ENCODE measurements around the gene ANAPC7. TPM values are rescaled to one million over a fixed set of nuclear protein-coding genes. Genes with fewer than 3 reads are reported as not detected.

ANAPC7 gene
- polyA plus RNA-seq, 1 of the 3 experiments (the other 2 are of a cell fraction), result 58.9 TPM

DNA sequence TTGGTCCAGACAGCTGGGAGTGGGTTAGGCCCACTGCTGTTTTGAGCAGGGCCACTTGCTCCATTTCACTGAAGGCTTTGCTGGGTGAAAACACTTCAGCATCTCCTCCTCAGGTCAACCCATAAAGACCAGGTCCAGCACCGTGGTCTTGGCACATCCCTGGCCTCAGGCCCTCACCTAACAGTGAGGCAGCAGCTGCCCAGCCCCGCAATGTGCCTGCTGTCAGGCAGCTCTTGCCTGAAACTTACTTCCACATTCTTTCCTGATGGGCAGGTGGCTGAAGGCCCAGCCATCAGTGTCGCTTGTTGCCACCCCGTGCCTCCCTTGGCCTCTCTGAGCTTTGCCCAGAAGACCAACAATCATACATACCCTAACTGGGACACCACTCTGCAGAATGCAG is 54.4 kb downstream of the ANAPC7 start:
- CTCF ChIA-PET, result interaction anchor here (1.0 kb wide), 1 partner anchor 11 kb away, joined by 3 read pairs; no protein-coding TSS in a partner anchor

DNA sequence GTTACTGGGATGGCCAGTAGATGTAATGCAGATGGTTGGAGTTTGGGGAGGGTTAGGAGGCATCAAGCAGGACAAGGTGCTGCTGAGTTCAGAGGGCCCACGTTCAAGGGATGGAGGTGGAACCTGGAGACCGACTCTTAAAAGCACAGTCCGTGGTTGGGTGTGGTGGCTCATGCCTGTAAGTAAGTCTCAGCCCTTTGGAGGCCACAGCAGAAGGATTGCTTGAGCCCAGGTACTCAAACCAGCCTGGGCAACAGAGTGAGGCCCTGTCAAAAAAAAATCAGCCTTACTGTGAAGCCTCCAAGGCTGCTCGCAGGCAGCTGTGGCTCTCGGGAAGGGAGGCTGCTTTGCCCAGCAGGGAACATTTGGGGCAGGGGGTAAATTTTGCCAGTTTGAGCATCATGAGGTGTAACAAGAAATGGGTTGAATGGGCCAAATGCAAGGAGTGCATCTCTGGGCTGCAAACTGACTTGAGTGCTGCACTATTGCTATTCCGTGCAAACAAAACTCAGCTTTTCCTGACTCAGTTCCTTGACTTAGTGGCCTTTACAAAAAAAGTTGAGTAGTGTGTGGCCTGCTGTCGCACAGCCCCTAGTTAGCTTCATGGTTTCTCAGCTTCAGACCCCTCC is 55.0 kb downstream of the ANAPC7 start:
- Histone ChIP-seq H3K36me3 (replicated peaks in 1 of 2; ENCODE audit: control insufficient read depth in 1 of 2, insufficient read depth in 2 of 2, low read length in 1 of 2) (peaks cover 68 to 78% of the 10 kb centered on the region in 2 experiments), H3K4me3 (ENCODE audit: low read depth in 2 of 2, low read length in 1 of 2) (no peak overlapping the region), H4K20me1 (ENCODE audit: insufficient read depth) (no peaks in the 10 kb centered on the region), H3F3A (replicated peaks; ENCODE audit: insufficient read depth) (peaks cover 27% of the 10 kb centered on the region), H3K4me2 (no peak overlapping the region), H3K9ac (no peak overlapping the region), H2AFZ (ENCODE audit: low read depth) (no peak overlapping the region), H3K27me3 (ENCODE audit: insufficient read depth) (no peaks in the 10 kb centered on the region), H3K27ac (ENCODE audit: low read depth in 2 of 2, low read length in 1 of 2) (no peak overlapping the region), H3K9me3 (no peaks in the 10 kb centered on the region), H3K4me1 (ENCODE audit: control insufficient read depth in 1 of 2, insufficient read depth in 2 of 2, low read depth in 1 of 2, low read length in 1 of 2) (no peaks in the 10 kb centered on the region; a peak in 1 of 4 replicates), H3K79me2 (ENCODE audit: insufficient read depth) (0 out of 2 replicates have a peak, but pooled peaks cover 4% of the 10 kb centered on the region), H3K9me2 (no peaks in the 10 kb centered on the region)
- ChIA-PET CTCF (interaction anchor here (1.0 kb wide), 1 partner anchor 10 kb away, joined by 3 read pairs; no protein-coding TSS in a partner anchor), POLR2A (no interaction called here)
- TF ChIP-seq CHD2 (IDR thresholded peaks at IDR 0.05; ENCODE audit: low read length, partially characterized antibody) (no peak), TEAD4 (IDR thresholded peaks at IDR 0.05; ENCODE audit: borderline replicate concordance, insufficient read depth) (no peak), FOSL2 (IDR thresholded peaks at IDR 0.05; ENCODE audit: borderline replicate concordance, low read depth) (no peak), MXI1 (IDR thresholded peaks at IDR 0.05; ENCODE audit: low read depth, low read length) (no peak), SMC3 (IDR thresholded peaks at IDR 0.05; ENCODE audit: low read depth, low read length) (no peak), TCF12 (IDR thresholded peaks at IDR 0.05) (no peak), NRF1 (IDR thresholded peaks at IDR 0.05; ENCODE audit: low read depth, low read length) (no peak), POLR2AphosphoS5 (IDR thresholded peaks at IDR 0.05; ENCODE audit: low read depth, low read length) (no peak)
- TF ChIP-seq, protein P1, sequence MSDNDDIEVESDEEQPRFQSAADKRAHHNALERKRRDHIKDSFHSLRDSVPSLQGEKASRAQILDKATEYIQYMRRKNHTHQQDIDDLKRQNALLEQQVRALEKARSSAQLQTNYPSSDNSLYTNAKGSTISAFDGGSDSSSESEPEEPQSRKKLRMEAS (IDR thresholded peaks at IDR 0.05; ENCODE audit: low read depth), result no peak
- no peak for DNase-seq
- 92% methylated on average over 6 of the region's 7 CpGs for WGBS (ENCODE audit: low lambda C conversion rate)

More for the DNA sequence above, 54.4 kb downstream of the ANAPC7 start:
- Histone ChIP-seq H3K4me3 (ENCODE audit: low read depth in 2 of 2, low read length in 1 of 2) (no peak overlapping the region), H3K36me3 (replicated peaks in 1 of 2; ENCODE audit: control insufficient read depth in 1 of 2, insufficient read depth in 2 of 2, low read length in 1 of 2) (peaks cover 63 to 72% of the 10 kb centered on the region in 2 experiments), H3F3A (replicated peaks; ENCODE audit: insufficient read depth) (peaks cover 28% of the 10 kb centered on the region), H3K4me1 (ENCODE audit: control insufficient read depth in 1 of 2, insufficient read depth in 2 of 2, low read depth in 1 of 2, low read length in 1 of 2) (no peaks in the 10 kb centered on the region; a peak in 1 of 4 replicates), H3K9me2 (no peaks in the 10 kb centered on the region), H3K79me2 (ENCODE audit: insufficient read depth) (0 out of 2 replicates have a peak, but pooled peaks cover 2% of the 10 kb centered on the region), H3K4me2 (no peak overlapping the region), H3K27ac (ENCODE audit: low read depth in 2 of 2, low read length in 1 of 2) (no peak overlapping the region), H3K9me3 (no peaks in the 10 kb centered on the region), H4K20me1 (ENCODE audit: insufficient read depth) (no peaks in the 10 kb centered on the region), H2AFZ (ENCODE audit: low read depth) (no peak overlapping the region), H3K9ac (no peak overlapping the region), H3K27me3 (ENCODE audit: insufficient read depth) (no peaks in the 10 kb centered on the region)
- TF ChIP-seq RAD21 (IDR thresholded peaks at IDR 0.05; ENCODE audit: low read length) (no peak), NRF1 (IDR thresholded peaks at IDR 0.05; ENCODE audit: low read depth, low read length) (no peak), SMC3 (IDR thresholded peaks at IDR 0.05; ENCODE audit: low read depth, low read length) (no peak), MXI1 (IDR thresholded peaks at IDR 0.05; ENCODE audit: low read depth, low read length) (no peak), TCF12 (IDR thresholded peaks at IDR 0.05) (no peak)
- TF ChIP-seq, protein P2, sequence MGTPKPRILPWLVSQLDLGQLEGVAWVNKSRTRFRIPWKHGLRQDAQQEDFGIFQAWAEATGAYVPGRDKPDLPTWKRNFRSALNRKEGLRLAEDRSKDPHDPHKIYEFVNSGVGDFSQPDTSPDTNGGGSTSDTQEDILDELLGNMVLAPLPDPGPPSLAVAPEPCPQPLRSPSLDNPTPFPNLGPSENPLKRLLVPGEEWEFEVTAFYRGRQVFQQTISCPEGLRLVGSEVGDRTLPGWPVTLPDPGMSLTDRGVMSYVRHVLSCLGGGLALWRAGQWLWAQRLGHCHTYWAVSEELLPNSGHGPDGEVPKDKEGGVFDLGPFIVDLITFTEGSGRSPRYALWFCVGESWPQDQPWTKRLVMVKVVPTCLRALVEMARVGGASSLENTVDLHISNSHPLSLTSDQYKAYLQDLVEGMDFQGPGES (IDR thresholded peaks at IDR 0.05; ENCODE audit: low read depth, low read length), result no peak
- WGBS (ENCODE audit: low lambda C conversion rate), result 91% methylated on average over 2 of the region's 4 CpGs
- POLR2A ChIA-PET, result no interaction called here
- no peak for DNase-seq

Measured in SK-N-SH (cell line).